IMR-90 (cell line): ENCODE data around the gene NKD1. TPM values are rescaled to one million over a fixed set of nuclear protein-coding genes. Genes with fewer than 3 reads are reported as not detected.

Source experiments
- ATAC-seq: fragments of 200-7000 bp; cut with Tn5 transposase; 2 replicates; pipeline ENCODE4 v1.9.1; 2020; ENCODE audit warnings: low read depth, mild to moderate bottlenecking, moderate library complexity
- BruUV-seq: library from RNA; stranded (reverse); fragments of 400-500 nt; replicated peaks from 2 replicates; lab custom pipeline; 2021; lab: Mats Ljungman, UMichigan
- CTCF ChIA-PET: fragments of 300-600 bp; formaldehyde crosslinking; extraction: SDS; loops from one replicate; lab custom pipeline; 2021; ENCODE audit warnings: antibody characterized with exemption; lab: Yijun Ruan, JAX
- POLR2A ChIA-PET: fragments of 300-600 bp; sonication (Branson Sonifier 250); formaldehyde crosslinking; loops from one replicate; lab custom pipeline; 2022; ENCODE audit warnings: antibody characterized with exemption; ENCODE audit not compliant: unreplicated experiment; lab: Charles Lee
- DNase-seq: peaks from one replicate; pipeline ENCODE4 v3.0.0; 2013
- H2AFZ ChIP-seq: replicated peaks from 2 replicates; pipeline ENCODE3; 2013; ENCODE audit warnings: low read length, mild to moderate bottlenecking; ENCODE audit not compliant: poor library complexity
- H2AK5ac ChIP-seq: 2 replicates; pipeline ENCODE4 v1.6.1; 2013; ENCODE audit warnings: low read depth, low read length, inconsistent platforms
- H2AK9ac ChIP-seq: replicated peaks from 2 replicates; pipeline ENCODE3; 2013; ENCODE audit warnings: mild to moderate bottlenecking, low read depth, low read length, moderate library complexity; ENCODE audit not compliant: poor library complexity
- H2BK120ac ChIP-seq: 2 replicates; pipeline ENCODE4 v1.6.1; 2013; ENCODE audit warnings: low read depth, low read length, inconsistent platforms
- H2BK15ac ChIP-seq: 3 replicates; pipeline ENCODE4 v1.6.1; 2013; ENCODE audit warnings: low read depth, low read length, inconsistent platforms
- H2BK20ac ChIP-seq: 2 replicates; pipeline ENCODE4 v1.6.1; 2013; ENCODE audit warnings: low read depth, mild to moderate bottlenecking, inconsistent platforms, low read length, moderate library complexity
- H2BK5ac ChIP-seq: 2 replicates; pipeline ENCODE4 v1.6.1; 2013; ENCODE audit warnings: mild to moderate bottlenecking, low read depth, low read length, inconsistent platforms; ENCODE audit not compliant: poor library complexity, severe bottlenecking
- H3K14ac ChIP-seq: replicated peaks from 2 replicates; pipeline ENCODE4 v1.6.1; 2013; ENCODE audit warnings: low read depth, low read length, inconsistent platforms
- H3K18ac ChIP-seq: 2 replicates; pipeline ENCODE4 v1.6.1; 2013; ENCODE audit warnings: low read depth, low read length, control low read depth
- H3K23ac ChIP-seq: 2 replicates; pipeline ENCODE4 v1.6.1; 2013; ENCODE audit warnings: low read depth, low read length, inconsistent platforms
- H3K27ac ChIP-seq: 2 replicates; pipeline ENCODE4 v1.5.1; 2013; ENCODE audit warnings: mild to moderate bottlenecking, control low read depth, low read length; ENCODE audit not compliant: insufficient read depth
- H3K27me3 ChIP-seq: 2 replicates; pipeline ENCODE4 v1.6.1; 2013; ENCODE audit warnings: low read length; ENCODE audit not compliant: control insufficient read depth, insufficient read depth
- H3K36me3 ChIP-seq: 2 replicates; pipeline ENCODE4 v1.6.1; 2013; ENCODE audit warnings: low read length, mixed read lengths; ENCODE audit not compliant: control insufficient read depth, insufficient read depth
- H3K4ac ChIP-seq: 2 replicates; pipeline ENCODE4 v1.6.1; 2013; ENCODE audit warnings: low read depth, low read length, inconsistent platforms
- H3K4me1 ChIP-seq: 2 replicates; pipeline ENCODE4 v1.6.1; 2013; ENCODE audit warnings: low read length, mixed read lengths; ENCODE audit not compliant: control insufficient read depth, insufficient read depth
- H3K4me2 ChIP-seq: 2 replicates; pipeline ENCODE4 v1.6.1; 2013; ENCODE audit warnings: low read depth, mild to moderate bottlenecking, control low read depth, low read length, moderate library complexity
- H3K4me3 ChIP-seq: 2 replicates; pipeline ENCODE4 v1.5.1; 2013; ENCODE audit warnings: low read depth, mild to moderate bottlenecking, control low read depth, low read length, moderate library complexity; ENCODE audit not compliant: insufficient read depth
- H3K56ac ChIP-seq: 2 replicates; pipeline ENCODE4 v1.6.1; 2013; ENCODE audit warnings: low read length, inconsistent platforms; ENCODE audit not compliant: insufficient read depth; ENCODE audit errors: extremely low read depth
- H3K79me1 ChIP-seq, 2 experiments: 2 replicates each; pipeline ENCODE4 v1.6.1; 2013; ENCODE audit warnings: low read length in 2 of 2, inconsistent platforms in 1 of 2, low read depth in 1 of 2
- H3K9ac ChIP-seq: 2 replicates; pipeline ENCODE4 v1.6.1; 2013; ENCODE audit warnings: low read depth, low read length, control low read depth
- H3K9me1 ChIP-seq: 2 replicates; pipeline ENCODE4 v1.6.1; 2013; ENCODE audit warnings: low read length, inconsistent platforms; ENCODE audit not compliant: insufficient read depth
- H3K9me3 ChIP-seq: 2 replicates; pipeline ENCODE4 v1.6.1; 2013; ENCODE audit warnings: low read length; ENCODE audit not compliant: control insufficient read depth, insufficient read depth
- H4K20me1 ChIP-seq: 2 replicates; pipeline ENCODE4 v1.6.1; 2013; ENCODE audit warnings: low read length, inconsistent platforms; ENCODE audit not compliant: insufficient read depth
- H4K5ac ChIP-seq: 2 replicates; pipeline ENCODE4 v1.6.1; 2013; ENCODE audit warnings: mild to moderate bottlenecking, low read depth, low read length, control low read depth
- H4K8ac ChIP-seq, 2 experiments: 2 replicates each; pipeline ENCODE4 v1.6.1; 2013; ENCODE audit warnings: low read depth in 2 of 2, low read length in 2 of 2, control low read depth in 1 of 2, inconsistent platforms in 1 of 2
- H4K91ac ChIP-seq: 2 replicates; pipeline ENCODE4 v1.6.1; 2013; ENCODE audit warnings: low read depth, low read length, inconsistent platforms; ENCODE audit not compliant: insufficient read depth
- BHLHE40 ChIP-seq: fragments of 150-350 bp; IDR thresholded peaks from 2 replicates; pipeline ENCODE4 v1.6.1; 2016; ENCODE audit warnings: mild to moderate bottlenecking, low read depth, low read length
- CHD1 ChIP-seq: IDR thresholded peaks from 2 replicates; pipeline ENCODE4 v1.6.1; 2012; ENCODE audit warnings: low read depth, low read length, improper control_type of control experiment
- CTCF ChIP-seq: conservative IDR thresholded peaks from 2 replicates; pipeline ENCODE4 v1.5.1; 2012; ENCODE audit warnings: mild to moderate bottlenecking, low read depth, low read length, improper control_type of control experiment
- FOS ChIP-seq: fragments of 150-350 bp; IDR thresholded peaks from 2 replicates; pipeline ENCODE4 v1.6.1; 2016; ENCODE audit warnings: low read depth, low read length
- MAFK ChIP-seq: IDR thresholded peaks from 2 replicates; pipeline ENCODE4 v1.6.1; 2012; ENCODE audit warnings: low read depth, low read length, improper control_type of control experiment
- NFE2L2 ChIP-seq: fragments of 150-350 bp; IDR thresholded peaks from 2 replicates; pipeline ENCODE4 v1.6.1; 2016; ENCODE audit warnings: low read depth, mild to moderate bottlenecking, low read length
- POLR2A ChIP-seq: IDR thresholded peaks from 2 replicates; pipeline ENCODE4 v1.6.1; 2012; ENCODE audit warnings: mild to moderate bottlenecking, low read depth, low read length
- RCOR1 ChIP-seq: IDR thresholded peaks from 2 replicates; pipeline ENCODE4 v1.6.1; 2012; ENCODE audit warnings: mild to moderate bottlenecking, low read length, improper control_type of control experiment; ENCODE audit not compliant: insufficient replicate concordance
- RFX5 ChIP-seq: IDR thresholded peaks from 2 replicates; pipeline ENCODE4 v1.8.0; 2012; ENCODE audit warnings: low read depth, mild to moderate bottlenecking, low read length, moderate library complexity
- SMC3 ChIP-seq: fragments of 150-350 bp; IDR thresholded peaks from 2 replicates; pipeline ENCODE4 v1.6.1; 2016; ENCODE audit warnings: low read depth, mild to moderate bottlenecking, antibody characterized with exemption, low read length, moderate library complexity
- WGBS, 2 experiments: methylation state at CpG; one replicate each; pipeline versions ENCODE4 v1.1.5 to v1.1.7; 2013; ENCODE audit warnings: missing lambda C conversion rate in 2 of 2; ENCODE audit not compliant: insufficient read length in 1 of 2; ENCODE audit errors: extremely low coverage in 2 of 2; 5-methylcytosine and 5-hydroxymethylcytosine counted together
- dilution Hi-C: fragments of 300-500 bp; cut with HindIII; formaldehyde crosslinking; loops from one replicate; pipeline ENCODE4 v1.14.3; 2018; ENCODE audit warnings: low sequenced_read_pairs; ENCODE audit not compliant: unreplicated experiment
- in situ Hi-C: fragments of 300-500 bp; cut with MboI; formaldehyde crosslinking; loops from 3 replicates; pipeline ENCODE4 v1.14.3; 2019; ENCODE audit warnings: low sequenced_read_pairs, inconsistent platforms, mixed read lengths
- intact Hi-C: fragments of 100-400 bp; cut with micrococcal nuclease; formaldehyde crosslinking; loops from 2 replicates; pipeline ENCODE4 v1.10.0; 2022
- polyA plus RNA-seq, 3 experiments: library from polyadenylated mRNA; depleted of rRNA; stranded (reverse); fragments of >200 nt; gene quantifications; 2 replicates each; pipeline ENCODE4 v1.2.3, GENCODE V29; 2012; ENCODE audit warnings: low replicate concordance in 1 of 3
- total RNA-seq: library from RNA; depleted of rRNA; stranded (reverse); fragments of >200 nt; gene quantifications from 2 replicates; pipeline ENCODE4 v1.2.3, GENCODE V29; 2012

NKD1 gene
- total and polyA plus RNA-seq, 2 of the 4 experiments (the other 2 are of a cell fraction) = not detected

- H4K91ac ChIP-seq = no peak overlapping the region
- H4K5ac ChIP-seq = no peak overlapping the region
- no peak overlapping the region for H3K9ac ChIP-seq
- dilution Hi-C loops (no loop called here), in situ Hi-C loops (no loop called here), intact Hi-C loops (no loop called here)
- no peaks in the 10 kb centered on the region for H3K4me1 ChIP-seq
- H3K56ac ChIP-seq = no peak overlapping the region
- H3K4ac ChIP-seq = no peak overlapping the region
- no peak overlapping the region for H3K18ac ChIP-seq
- H3K9me3 ChIP-seq = no peaks in the 10 kb centered on the region
- ChIA-PET POLR2A (no interaction called here), CTCF (no interaction called here)
- H4K8ac ChIP-seq = no peak overlapping the region
- peaks cover 2% of the 10 kb centered on the region; the same call in 1 of the 2 replicates for H3K27me3 ChIP-seq
- no peak overlapping the region for H3K27ac ChIP-seq
- H2BK5ac ChIP-seq = no peak overlapping the region
- no peak overlapping the region for H2BK120ac ChIP-seq
- H2AFZ ChIP-seq = no peak overlapping the region
- no peaks in the 10 kb centered on the region for H4K20me1 ChIP-seq
- H3K4me3 ChIP-seq = no peak overlapping the region
- ATAC-seq = no peak
- H2BK15ac ChIP-seq = no peak overlapping the region
- H2AK5ac ChIP-seq = no peak overlapping the region
- WGBS, 2 experiments = no CpG with 5 or more reads among the region's 4 CpGs
- H3K14ac ChIP-seq = no peak overlapping the region
- DNase-seq = no peak
- H2BK20ac ChIP-seq = no peak overlapping the region
- H3K4me2 ChIP-seq = no peak overlapping the region
- TF ChIP-seq FOS = no peak
- TF ChIP-seq CTCF = no peak
- TF ChIP-seq MAFK = no peak
- TF ChIP-seq SMC3 = no peak
- TF ChIP-seq NFE2L2 = no peak
- no peak for TF ChIP-seq RCOR1
- TF ChIP-seq POLR2A = no peak
- no peak for TF ChIP-seq RFX5
- TF ChIP-seq CHD1 = no peak
- no peak for TF ChIP-seq BHLHE40
- H3K9me1 ChIP-seq = no peaks in the 10 kb centered on the region
- no peaks in the 10 kb centered on the region for H3K79me1 ChIP-seq
- H2AK9ac ChIP-seq = no peak overlapping the region
- no peak overlapping the region for H3K23ac ChIP-seq
- H3K36me3 ChIP-seq = no peaks in the 10 kb centered on the region
- BruUV-seq = no TSS peak
Measured at GRCh38 chr16:50626868-50627267, 78.7 kb downstream of the NKD1 start.
